HCEC 1CT (cell line): ENCODE measurements around the gene ACTR1A.
A peak's percentile ranks its signal among the peaks of the same experiment; 100 is the strongest.
"Not testable (repeated sequence)": the region's sequence is repeated elsewhere in the genome, so short reads cannot be mapped to it uniquely, and the experiment has no call there.

Source experiments
- DNase-seq: peaks from one replicate; pipeline ENCODE4 v3.0.0-alpha.2; 2017

Gene ACTR1A

DNA sequence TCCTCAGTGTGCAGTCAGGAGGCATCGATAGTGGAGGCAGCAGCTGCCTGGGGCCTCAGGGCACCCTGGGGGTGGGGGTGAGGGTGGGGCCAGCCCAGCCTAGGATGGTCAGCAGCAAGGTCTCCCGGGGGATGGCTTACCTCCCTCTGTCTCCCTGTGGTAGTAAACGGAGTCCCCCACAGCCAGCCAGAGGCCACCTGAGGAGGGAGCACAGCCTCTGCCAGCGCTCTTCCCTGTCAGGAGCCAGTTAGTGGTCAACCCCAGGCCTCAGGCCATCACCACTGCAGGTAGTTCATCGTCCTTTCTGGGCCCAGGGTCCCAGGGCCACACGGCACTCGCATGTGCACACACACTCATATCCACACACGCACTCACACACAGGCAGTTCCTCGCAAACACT lies 22.1 kb downstream of the ACTR1A start:
- DNase-seq: no peak

DNA sequence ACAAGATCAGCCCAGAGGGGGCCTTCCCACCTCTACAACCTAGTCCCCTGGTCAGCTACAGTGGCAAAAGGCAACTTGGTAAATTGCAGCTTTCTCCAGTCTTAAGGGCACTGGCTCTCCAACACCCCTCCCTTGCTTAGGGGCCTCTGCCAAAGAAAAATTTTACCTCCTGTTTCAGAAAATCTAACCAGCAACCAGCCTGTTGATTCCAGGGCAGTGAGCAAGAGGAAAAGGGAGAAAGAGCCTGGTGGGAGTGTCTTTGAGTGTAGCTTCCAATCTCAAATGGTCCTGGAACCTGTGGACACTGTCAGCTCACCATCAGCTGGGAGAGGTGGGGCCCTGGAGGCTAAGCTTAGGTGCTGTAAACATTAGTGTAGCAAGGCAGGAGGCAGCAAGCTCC lies 22.9 kb downstream of the ACTR1A start:
- DNase-seq: no peak

DNA sequence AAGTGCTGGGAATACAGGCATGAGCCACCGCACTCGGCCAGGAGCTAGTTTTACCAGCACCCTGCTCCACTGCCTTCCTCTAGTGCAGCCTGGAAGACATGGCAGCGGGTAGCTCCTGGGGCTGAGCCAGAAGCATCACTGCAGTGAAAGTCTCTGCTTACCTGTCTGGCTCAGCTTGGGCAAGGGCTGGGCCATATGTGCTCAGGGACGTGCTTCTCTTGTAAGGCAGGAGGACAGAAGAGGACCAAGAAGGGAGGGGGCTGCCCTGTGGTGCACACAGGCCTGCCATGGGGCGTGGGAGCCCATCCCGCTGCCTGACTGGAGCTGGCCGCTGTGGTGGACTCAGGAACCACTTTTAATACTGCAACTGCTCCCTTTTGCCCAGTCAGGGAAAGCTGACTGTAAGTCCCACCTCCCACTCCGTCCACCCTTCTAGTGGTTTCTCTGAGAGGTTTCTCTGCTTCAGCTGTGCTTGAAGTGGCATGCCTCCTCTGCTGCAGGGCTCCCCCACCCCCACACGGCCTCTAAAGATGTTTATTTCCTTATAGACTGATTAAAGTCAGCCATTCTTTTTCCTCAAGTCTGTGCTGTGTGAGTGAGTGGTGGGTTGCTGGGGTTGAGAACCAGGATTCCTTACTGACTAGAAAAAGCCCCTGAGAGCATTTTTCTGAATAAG lies 25.9 kb downstream of the ACTR1A start:
- no peak for DNase-seq

DNA sequence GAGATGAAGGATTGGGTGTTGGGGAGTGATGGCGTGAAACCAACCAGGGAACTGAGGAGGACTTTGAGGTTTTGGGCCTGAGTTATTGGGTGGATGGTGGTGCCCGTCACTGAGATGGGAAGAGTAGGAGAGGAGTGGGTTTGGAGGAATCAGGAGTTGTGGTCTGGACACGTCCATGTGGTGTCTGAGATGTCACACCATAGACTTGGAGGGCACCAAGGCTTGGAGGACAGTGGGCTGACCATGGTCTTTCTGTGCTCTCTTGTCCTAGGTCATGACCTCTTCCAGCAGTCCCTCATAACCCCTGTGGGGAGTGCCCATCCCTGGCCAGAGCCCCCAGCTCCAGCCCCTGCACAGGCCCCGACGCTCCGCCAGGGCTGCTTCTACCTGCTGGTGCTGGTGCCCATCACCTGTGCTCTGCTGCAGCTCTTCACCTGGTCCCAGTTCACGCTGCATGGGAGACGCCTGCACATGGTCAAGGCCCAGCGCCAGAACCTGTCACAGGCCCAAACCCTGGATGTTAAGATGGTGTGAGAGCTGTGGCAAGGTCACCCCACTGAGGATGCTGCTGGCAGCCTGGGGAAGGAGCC lies 27.0 kb downstream of the ACTR1A start:
- no peak for DNase-seq

DNA sequence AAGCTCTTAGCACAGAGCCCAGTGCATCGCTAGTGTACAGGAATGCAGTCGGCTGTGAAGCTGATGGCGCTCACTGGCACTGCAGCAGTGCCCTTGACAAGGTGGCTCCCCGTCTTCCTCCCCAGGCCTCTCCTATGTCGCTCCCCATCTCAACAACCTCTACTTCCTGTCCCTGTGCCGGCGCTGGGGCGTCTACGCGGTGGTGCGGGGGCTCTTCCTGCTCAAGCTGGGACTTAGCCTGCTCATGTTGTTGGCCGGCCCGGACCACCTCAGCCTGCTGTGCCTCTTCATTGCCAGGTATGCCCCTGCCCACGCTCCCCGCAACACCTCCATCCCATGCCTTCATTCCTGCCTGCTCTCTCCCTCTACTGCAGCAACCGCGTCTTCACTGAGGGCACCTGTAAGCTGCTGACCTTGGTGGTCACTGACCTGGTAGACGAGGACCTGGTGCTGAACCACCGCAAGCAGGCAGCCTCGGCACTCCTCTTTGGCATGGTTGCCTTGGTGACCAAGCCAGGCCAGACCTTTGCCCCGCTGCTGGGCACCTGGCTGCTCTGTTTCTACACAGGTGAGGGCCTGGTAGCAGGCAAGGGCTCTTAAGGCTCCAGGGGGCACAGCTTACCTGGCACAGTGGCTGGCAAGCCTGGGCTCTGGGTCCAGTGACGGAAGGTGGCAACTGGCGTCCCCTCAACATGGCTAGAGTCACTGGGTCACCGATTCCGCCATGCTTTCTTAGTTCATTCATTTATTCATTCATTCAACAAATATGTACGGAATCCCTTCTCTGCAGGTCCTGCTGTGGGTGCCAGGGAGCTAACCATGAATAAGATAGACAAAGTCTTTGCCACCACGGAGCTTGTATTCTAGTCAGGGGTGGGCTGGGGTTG lies 28.8 kb downstream of the ACTR1A start:
- DNase-seq: no peak

DNA sequence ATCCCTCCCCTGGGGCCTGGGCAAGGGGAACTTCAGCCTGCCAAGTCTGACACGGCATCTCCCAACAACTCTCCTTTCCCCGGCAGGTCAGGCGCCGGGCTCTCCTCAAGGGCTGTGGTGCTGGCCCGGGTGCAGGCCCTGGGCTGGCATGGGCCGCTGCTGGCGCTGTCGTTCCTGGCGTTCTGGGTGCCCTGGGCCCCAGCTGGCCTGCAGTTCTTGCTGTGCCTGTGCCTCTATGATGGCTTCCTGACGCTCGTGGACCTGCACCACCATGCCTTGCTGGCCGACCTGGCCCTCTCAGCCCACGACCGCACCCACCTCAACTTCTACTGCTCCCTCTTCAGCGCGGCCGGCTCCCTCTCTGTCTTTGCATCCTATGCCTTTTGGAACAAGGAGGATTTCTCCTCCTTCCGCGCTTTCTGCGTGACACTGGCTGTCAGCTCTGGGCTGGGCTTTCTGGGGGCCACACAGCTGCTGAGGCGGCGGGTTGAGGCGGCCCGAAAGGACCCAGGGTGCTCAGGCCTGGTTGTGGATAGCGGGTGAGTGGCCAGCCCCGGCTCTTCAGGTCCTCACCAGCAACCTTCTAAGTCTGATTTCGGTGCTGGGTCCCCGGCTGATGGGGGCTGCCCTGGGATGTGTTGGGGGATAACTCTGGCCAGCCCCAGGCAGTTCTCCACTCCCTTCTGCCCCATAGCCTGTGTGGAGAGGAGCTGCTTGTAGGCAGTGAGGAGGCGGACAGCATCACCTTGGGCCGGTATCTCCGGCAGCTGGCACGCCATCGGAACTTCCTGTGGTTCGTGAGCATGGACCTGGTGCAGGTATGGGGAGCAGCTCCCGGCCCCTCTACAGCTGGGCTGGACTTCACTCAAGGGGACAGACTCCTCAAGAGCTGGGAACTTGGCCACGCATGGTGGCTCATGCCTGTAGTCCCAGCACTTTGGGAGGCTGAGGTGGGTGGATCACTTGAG lies 31.6 kb downstream of the ACTR1A start:
- DNase-seq: no peak

DNA sequence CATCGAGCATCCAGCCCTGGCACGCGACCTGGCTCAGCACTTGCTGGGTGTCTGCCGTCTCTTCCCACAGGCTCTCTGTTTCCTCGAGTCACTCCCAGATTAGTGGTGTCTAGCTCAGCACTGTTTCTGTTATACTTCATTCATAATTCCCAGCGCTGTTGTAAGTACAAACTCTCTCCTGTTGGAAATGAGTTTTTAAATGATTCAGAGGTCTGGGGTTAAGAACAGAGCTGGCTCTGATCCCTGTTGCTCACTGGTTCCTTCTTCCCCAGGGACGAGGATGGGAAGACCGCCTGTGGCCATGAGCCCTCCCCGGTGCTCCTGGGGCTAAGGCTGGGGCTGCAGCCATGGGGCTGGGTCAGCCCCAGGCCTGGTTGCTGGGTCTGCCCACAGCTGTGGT lies 33.8 kb downstream of the ACTR1A start:
- peak; percentile 34 for DNase-seq

DNA sequence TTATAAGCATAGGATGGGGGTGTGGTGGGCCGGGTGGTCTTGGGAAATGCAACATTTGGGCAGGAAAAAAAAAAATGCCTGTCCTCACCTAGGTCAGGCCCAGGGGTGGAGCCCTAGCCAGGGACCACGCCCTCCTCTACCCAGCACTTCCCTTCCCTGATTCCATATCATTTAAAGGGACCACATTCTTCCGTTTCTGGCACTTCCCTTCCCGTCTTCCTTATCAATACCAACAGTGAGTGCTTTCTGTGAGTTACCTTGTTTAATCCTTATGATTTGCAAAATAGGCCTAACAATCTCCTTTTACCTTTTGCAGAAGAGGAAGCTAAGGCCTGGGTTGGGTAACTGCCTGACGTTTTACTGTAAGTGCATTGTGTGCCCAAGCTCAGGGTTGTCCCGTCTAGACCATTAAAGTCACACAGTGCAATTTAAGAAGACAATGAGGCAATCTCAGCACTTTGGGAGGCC lies 34.5 kb downstream of the ACTR1A start:
- DNase-seq: no peak

DNA sequence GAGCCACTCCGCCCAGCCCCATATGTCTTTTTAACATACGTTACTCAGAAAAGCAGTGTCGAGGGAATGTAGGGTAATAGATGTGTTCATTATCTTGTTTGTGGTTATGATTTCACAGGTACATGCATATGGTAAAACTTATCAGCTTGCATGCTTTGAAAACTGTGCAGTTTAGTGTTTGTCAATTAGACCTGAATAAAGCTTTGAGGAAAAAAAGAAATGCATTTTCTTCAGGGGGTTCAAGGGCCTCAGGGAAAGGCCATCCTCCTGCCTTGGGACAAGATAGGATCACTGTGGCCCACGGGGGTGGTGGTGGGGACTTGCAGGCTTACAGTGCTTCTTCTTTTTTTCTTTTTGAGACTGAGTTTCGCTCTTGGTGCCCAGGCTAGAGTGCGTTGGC lies 35.2 kb downstream of the ACTR1A start:
- DNase-seq: no peak

DNA sequence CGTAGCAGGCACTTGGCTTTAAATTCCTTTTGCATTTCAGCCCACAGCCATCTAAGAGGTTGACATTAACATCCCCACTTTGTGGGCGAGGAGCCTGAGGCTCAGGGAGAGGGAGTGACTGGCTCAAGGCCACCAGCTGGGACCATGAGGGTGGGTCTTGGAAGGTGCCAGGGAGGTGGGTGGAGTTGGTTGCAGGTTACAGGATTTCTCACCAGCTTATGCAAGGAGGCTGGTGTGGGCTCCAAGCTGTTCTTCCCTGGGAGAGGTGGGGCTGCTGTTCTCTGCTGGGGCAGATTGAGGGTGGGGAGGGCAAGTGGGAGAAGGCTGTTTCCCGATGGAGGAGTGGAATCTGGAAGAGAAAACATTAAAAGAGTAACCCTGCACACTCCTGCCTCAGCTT lies 37.0 kb downstream of the ACTR1A start:
- DNase-seq: no peak

DNA sequence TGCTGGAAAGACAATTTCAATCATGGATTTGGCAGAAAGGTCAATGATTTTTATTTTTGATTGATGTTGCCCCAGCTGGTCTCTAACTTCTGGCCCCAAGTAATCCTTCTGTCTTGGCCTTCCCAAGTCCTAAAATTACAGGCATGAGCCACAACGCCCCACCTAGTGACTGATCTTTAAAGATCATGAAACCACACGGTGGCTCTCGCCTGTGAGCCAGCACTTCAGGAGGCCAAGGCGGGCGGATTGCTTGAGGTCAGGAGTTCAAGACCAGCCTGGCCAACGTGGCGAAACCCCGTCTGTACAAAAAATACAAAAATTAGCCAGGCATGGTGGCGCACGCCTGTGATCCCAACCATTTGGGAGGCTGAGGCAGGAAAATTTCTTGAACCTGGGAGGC lies 38.5 kb downstream of the ACTR1A start:
- DNase-seq: no peak

DNA sequence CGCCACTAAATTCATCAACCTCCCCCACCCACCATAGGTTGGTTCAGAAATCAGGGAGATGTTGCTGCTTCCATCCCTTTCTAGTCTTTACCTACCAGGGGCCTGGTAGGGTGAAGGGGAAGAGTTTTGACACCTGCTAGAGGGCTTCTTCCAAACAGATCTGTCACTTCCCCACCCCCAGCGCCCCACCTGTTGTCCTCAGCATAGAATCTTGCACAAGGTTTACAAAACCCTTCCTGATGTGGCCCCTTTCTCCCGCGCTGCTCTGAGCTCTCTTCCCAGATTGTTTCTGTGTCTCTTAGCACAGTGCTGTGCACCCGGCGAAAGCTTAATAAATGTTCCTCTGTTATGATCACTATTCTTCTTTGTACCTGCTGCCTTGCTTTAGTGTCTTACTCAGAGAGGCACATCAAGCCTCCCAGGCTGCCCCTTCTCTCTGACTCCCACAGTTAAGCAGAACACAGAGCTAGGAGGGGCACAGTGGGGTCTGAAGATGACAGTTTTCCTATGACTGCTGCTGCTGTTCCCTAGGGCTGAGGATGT lies 39.9 kb downstream of the ACTR1A start:
- DNase-seq: no peak

DNA sequence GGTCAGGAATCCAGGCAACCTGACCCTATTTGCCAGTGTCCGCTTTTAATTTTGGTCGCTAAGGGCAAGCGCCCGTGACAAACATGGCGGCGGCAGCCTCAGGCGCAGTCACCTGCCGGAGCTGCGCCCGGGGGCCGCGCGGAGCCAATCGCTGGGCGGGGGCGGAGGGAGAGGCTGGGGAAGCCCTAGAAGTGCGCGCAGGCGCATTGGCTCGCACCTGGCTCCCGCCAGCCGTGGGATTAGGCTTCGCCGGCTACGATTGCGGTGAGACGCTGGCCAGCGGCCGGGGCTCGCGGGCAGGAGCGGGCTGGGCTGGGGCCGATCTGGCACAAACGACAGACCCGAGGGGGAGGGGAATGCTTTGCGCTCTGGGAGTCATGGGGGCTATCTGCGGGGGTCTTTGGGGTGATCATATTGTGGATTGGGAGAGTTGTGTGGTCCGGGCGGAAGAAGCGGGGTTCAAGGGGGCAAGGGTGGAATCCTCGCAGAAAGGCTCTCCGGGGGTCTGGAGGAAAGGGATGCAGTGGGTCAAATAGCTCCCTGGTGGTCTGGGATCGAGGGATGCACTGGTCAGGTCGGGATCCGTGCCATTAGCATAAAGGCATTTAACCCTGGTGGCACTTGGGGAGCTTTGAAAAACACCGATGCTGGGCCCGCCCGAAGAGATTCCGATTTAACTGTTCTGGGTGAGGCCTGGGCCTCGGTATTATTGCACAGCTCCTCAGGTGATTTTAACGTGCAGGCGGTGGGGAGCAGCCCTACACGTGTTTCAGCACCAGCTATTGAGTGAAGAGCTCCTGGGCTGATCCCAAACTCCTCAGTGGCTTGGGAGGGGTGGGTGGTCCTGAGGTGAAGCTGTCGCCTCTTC lies 41.1 kb downstream of the ACTR1A start:
- peak; percentile 72 for DNase-seq

DNA sequence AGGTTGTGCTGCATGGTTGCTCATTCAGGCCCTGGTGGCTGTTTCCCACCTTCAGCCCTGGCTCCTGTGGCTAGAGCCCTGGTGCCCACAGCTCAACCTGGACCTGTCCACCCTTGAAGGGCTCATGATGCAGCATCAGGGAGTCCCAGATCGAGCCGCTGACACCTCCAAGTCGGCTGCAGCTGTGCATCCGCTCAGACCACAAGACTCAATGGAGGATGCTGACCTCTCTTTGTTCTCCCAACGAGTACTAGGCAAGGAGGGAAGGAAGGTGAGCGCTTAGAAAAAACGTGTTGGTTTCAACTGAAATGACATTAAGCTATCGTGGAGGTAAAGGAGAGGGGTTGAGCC lies 41.7 kb downstream of the ACTR1A start:
- DNase-seq: no peak

DNA sequence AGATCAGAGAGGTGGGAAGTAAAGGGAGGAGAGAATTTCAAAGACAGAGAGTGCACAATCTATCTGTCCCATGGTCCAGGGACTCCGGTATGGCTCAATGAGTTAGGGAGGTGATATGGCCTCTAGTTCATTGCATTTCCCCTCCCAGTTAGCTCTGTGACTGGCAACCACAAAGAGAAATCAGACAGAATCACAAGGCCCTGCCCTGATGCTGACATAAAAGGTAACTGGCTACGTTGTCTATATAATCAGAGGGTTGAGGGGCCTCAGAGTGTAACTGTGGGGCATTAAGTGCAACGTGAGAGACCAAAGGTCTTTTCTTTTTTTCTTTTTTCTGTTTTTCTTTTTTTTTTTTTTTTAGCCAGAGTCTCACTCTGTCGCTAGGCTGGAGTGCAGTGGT lies 43.9 kb downstream of the ACTR1A start:
- DNase-seq: no peak

DNA sequence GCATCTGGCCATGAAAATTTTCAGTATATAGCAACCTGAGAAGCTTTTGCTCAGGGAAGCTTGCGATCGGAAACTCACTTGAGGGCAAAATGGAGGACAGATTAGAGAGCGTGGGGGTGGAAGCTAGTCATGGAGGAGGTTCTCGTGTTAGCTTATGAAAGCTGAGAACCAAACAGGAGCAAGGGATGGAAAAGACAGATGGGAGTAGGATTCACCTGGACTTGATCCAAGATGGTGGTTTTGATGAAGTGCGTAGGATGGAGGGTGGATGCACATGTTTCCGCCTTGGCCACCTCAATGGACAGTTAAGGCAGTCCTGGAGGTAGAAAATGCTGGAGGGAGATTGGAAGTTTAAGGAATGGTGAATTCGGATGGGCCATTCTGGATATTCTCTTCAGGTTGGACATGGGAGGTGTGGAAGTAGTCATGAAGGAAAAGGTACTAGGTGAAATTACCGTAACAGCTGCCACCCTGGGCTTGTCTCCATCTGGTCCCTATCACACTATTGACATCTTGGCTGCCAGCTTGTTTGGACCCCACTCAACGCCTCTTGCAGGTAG lies 44.8 kb downstream of the ACTR1A start:
- no peak for DNase-seq

DNA sequence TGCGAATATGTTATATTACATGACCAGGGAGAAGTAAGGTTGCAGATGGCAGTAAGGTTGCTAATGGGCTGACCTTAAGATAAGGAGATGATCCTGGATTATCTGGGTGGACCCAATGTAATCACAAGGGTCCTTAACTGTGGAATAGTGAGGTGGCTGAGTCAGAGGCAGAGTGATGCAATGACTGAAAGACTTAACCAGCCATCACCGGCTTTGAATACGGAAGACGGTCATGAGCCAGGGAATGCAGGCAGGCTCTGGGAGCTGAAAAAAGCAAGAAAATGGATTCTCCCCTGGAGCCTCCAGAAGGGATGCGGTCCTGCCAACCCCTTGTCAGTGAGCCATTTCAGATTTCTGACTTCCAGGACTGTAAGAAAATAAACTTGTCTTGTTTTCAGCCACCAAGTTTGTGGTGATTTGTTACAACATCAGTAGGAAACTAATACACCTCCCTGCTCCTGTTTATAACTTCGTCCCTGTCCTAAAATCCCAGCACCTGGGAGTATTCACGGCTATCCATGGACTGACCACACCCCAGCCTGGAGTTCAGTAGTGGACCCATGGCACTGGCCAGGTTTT lies 46.5 kb downstream of the ACTR1A start:
- peak; percentile 90 for DNase-seq

DNA sequence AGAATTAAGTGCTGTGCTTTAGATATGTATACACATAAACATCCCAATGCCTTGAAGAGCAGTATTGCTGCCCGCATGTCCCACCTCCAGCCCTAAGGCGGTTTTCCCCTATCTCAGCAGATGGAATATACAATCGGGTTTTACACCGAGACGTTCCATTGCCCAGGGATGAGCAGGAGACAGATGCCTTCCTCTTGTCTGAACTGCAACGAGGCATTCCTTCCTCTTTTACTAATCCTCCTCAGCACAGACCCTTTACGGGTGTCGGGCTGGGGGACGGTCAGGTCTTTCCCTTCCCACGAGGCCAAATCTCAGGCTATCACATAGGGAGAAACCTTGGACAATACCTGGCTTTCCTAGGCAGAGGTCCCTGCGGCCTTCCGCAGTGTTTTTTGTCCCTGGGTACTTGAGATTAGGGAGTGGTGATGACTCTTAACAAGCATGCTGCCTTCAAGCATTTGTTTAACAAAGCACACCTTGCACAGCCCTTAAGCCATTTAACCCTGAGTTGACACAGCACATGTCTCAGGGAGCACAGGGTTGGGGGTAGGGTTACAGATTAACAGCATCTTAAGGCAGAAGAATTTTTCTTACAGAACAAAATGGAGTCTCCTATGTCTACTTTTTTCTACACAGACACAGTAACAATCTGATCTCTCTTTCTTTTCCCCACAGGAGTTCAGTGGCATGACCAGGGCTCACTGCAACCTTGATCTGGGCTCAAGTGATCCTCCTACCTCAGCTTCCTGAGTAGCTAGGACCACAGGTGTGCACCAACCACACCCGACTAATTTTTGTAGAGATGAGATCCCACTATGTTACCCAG lies 47.6 kb downstream of the ACTR1A start:
- DNase-seq: not testable (repeated sequence)

DNA sequence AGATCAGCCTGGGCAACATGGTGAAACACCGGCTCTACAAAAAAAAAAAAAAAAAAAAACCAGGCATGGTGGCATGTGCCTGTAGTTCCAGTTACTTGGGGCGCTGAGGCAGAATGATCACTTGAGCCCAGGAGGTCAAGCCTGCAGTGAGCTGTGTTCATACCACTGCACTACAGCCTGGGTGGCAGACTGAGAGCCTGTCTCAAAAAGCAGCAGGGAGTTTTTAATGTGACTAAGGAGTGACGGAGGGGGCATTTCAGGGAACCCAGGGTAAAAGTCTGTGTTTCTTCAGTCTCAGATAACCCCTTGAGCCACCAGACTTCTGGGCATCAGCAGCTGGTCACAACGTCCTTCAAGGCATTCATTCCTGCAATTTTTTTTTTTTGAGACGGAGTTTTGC lies 49.0 kb downstream of the ACTR1A start:
- no peak for DNase-seq
